Upper lobe of left lung (tissue), 4 donors: Measurements from ENCODE around the gene DRAM1.
"Not testable (repeated sequence)": the region's sequence is repeated elsewhere in the genome, so short reads cannot be mapped to it uniquely, and the experiment has no call there.

Experiments used
- EP300 ChIP-seq, 4 donors: sonication (generic); formaldehyde crosslinking; IDR thresholded peaks; one replicate each; pipeline ENCODE4 v1.5.1; 2017; ENCODE audit warnings: antibody characterized with exemption in 4 of 4, control low read depth in 2 of 4
- POLR2AphosphoS5 ChIP-seq, 2 donors: sonication (generic); formaldehyde crosslinking; IDR thresholded peaks; one replicate each; pipeline ENCODE4 v1.5.1; 2017; ENCODE audit warnings: antibody characterized with exemption in 2 of 2
- TF ChIP-seq, protein P1 (sequence below), 6 experiments: fragments of 450-650 bp in 4 of 6; fragments of 200-600 bp in 2 of 6; sonication (generic) in 2 of 6; IDR thresholded peaks; one replicate each; pipeline ENCODE4 v1.5.1; 2016 to 2019; ENCODE audit warnings: antibody characterized with exemption in 6 of 6

DNA sequence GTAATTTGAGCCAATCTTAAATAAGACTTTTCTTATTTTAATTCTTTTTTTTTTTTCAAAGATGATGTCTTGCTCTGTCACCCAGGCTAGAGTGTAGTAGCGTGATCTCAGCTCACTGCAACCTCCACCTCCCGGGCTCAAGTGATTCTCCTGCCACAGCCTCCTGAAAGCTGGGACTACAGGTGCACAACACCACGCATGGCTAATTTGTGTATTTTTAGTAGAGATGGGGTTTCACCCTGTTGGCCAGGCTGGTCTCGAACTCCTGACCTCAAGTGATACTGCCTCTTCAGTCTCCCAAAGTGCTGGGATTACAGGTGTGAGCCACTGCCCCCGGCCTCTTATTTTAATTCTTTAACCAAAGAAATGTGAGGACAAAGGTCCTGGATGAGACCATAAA, 20.8 kb upstream of the DRAM1 start:
- TF ChIP-seq POLR2AphosphoS5, EP300 (IDR thresholded peaks at IDR 0.05): not testable (repeated sequence)
- TF ChIP-seq, protein P1, sequence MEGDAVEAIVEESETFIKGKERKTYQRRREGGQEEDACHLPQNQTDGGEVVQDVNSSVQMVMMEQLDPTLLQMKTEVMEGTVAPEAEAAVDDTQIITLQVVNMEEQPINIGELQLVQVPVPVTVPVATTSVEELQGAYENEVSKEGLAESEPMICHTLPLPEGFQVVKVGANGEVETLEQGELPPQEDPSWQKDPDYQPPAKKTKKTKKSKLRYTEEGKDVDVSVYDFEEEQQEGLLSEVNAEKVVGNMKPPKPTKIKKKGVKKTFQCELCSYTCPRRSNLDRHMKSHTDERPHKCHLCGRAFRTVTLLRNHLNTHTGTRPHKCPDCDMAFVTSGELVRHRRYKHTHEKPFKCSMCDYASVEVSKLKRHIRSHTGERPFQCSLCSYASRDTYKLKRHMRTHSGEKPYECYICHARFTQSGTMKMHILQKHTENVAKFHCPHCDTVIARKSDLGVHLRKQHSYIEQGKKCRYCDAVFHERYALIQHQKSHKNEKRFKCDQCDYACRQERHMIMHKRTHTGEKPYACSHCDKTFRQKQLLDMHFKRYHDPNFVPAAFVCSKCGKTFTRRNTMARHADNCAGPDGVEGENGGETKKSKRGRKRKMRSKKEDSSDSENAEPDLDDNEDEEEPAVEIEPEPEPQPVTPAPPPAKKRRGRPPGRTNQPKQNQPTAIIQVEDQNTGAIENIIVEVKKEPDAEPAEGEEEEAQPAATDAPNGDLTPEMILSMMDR (IDR thresholded peaks at IDR 0.05) = not testable (repeated sequence)
